Glomerular visceral epithelial cell (primary cell): ENCODE results near the gene TBX4.
"Not testable (repeated sequence)": the region's sequence is repeated elsewhere in the genome, so short reads cannot be mapped to it uniquely, and the experiment has no call there.

Experiments used
- DNase-seq: peaks from one replicate; pipeline ENCODE4 v3.0.0-alpha.2; 2016; ENCODE audit errors: extremely low spot score

Gene TBX4

DNA sequence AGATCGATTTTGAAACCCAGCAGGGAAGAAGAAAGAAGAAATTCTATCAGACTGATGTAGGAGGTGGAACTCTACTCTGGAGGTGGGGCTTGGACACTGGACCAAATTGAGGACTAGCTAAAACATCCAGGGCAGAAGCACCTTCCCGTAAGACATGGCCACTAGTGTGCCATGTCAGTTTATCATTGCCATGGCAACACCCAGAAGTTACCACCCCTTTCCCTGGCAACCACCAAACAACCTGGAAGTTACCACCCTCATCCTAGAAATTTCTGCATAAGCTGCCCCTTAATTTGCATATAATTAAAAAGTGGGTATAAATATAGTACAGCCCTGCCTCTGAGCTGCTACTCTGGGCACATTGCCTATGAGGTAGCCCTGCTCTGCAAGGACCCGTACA lies 72.1 kb downstream of the TBX4 start:
- DNase-seq: no peak

DNA sequence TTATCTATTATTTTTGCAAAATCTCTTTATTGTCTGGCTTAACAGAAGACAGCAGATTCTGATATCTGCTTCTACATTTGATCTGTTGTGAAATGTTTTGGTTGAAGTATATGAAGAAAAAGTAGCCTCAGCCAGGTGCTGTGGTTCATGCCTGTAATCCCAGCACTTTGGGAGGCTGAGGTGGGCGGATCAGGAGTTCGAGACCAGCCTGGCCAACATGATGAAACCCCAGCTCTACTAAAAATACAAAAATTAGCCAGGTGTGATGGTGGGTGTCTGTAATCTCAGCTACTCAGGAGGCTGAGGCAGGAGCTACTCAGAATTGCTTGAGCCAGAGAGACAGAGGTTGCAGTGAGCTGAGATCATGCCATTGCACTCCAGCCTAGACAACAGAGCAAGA lies 75.2 kb downstream of the TBX4 start:
- not testable (repeated sequence) for DNase-seq

DNA sequence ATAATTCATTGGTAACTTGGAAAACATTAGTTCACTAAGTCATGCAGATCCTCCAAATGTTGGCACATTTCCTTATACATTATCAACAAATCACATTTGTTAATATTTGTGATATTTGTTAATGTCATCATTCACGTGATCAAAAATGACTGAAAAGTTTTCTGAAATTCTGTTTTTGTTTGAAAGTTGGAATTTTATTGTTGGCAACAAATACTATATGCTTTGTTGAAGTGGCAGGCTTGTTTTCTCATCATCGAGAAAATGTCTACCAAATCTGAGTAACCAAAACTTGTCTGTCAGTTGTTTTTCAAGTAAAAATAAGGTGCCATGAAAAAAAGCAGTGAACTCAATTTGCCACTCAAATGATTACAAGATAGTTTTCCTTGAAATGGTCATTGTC lies 75.9 kb downstream of the TBX4 start:
- no peak for DNase-seq

DNA sequence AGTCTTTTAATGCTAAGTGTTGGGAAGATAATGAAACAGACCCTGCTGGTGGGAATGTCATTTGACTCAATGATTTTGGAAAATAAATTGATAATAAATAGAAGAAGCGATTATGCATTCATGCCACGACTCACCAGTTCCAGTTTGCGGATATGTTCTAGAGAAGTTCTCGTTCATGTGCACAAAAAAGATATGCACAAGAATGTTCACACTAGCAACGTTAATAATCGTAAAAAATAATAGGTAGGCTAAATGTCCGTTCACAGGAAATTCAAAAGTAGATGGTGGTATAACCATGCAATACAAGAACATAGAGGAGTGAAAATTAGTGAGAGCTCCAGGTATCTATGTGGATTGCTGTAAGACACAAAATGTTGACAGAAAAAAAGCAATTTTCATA lies 79.0 kb downstream of the TBX4 start:
- DNase-seq: no peak

DNA sequence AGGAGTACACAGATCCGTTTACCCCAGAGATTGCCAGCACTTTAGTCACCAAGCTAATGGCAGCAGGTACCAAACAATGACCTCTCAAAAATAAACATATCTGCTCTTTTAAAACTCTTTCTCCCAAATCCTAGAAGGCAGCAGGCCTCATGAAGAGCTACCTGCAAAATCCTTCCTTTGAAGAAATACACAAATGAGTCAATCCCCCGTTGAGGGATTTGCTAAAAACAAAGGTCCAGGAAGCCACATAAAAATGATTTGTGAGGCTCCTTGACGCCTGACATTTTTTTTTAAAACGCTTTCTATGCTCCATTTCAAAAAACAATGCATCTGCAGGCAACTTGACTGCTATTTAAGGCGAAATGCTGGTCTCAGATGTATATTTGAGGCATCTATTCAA lies 80.6 kb downstream of the TBX4 start:
- DNase-seq: no peak

DNA sequence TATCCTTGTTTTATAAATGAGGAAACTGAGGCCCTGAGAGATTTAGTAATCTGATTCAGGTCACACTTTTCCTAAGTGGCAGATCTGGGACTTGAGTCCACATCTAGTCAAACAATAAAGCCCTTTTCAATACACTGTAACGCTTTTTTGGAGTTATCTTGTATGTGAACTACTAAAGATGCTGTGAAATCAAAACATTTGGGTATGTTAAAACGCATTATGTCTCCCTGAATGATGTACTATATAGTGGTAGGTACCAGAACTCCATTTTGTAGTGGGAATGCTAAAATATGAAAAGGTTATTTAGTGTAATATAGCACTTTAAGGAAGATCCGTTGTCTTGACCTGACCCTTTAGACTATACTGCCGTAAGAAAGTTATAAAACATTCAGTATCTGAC lies 81.6 kb downstream of the TBX4 start:
- DNase-seq: no peak

DNA sequence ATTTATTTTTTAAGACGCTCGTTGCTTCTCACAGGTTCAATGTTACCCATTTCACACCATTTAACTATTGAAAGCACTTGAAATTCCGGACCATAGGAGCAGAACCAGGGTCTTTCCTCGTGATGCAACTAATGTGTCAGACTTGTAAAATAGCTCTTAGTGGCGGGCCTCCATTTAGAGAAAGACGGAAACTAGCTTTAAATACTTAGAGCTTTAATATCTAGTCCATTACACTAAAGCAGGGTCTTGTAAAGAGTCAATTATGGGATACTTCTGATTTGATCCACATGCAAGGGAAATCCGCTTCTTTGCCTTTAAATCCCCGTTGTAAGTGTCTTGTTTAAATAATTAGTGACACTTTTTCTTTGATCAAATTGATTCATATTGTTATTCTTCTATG lies 82.2 kb downstream of the TBX4 start:
- no peak for DNase-seq
